HG03064 (cell line): Measurements from ENCODE around the gene ETV3L.
"Not testable (repeated sequence)": the region's sequence is repeated elsewhere in the genome, so short reads cannot be mapped to it uniquely, and the experiment has no call there.

Experiments
- ATAC-seq: cut with Tn5 transposase; IDR thresholded peaks from one replicate; pipeline ENCODE4 v1.9.1; 2021; ENCODE audit warnings: low read depth; ENCODE audit not compliant: unreplicated experiment

The ETV3L gene

DNA sequence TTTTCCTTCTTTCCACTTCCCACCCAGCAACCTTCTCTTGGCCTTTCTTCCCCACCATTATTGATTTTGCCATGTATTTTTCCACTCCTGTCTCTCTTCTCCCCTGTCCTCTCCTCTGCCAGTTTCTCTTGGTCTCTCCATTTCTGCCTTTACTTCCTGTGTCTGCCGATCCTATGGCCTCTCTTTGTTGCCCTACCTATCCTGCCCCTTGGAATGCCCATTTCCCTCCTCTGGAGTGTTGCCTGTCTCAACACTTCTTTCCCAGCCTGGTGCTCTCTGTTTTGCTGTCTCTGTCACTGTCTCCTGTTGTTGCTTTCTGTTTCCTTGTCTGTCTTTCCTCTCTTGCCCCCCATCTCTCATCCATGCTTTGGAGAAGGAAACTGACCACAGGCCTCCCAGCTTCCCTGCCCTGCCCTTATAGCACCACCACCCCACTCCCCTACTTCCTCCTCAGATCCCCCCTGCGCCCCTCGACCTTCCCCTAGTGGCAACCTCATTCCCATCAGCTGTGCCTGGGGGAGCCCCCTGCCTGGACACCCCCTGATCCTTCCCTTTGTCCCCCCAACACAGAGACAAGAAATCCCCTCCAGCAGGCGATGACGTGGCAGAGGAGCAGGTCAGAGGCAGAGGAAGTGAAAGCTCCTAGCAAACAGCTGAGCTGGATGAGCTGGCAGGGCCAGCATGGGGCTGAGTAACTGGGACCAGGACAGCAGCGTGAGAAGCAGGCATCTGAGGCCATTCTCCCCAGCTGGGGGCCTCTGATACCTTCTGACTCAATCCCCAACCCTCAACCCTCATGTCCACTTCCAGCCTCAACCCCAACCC lies 6.6 kb upstream of the ETV3L start:
- ATAC-seq = peak; percentile 59

DNA sequence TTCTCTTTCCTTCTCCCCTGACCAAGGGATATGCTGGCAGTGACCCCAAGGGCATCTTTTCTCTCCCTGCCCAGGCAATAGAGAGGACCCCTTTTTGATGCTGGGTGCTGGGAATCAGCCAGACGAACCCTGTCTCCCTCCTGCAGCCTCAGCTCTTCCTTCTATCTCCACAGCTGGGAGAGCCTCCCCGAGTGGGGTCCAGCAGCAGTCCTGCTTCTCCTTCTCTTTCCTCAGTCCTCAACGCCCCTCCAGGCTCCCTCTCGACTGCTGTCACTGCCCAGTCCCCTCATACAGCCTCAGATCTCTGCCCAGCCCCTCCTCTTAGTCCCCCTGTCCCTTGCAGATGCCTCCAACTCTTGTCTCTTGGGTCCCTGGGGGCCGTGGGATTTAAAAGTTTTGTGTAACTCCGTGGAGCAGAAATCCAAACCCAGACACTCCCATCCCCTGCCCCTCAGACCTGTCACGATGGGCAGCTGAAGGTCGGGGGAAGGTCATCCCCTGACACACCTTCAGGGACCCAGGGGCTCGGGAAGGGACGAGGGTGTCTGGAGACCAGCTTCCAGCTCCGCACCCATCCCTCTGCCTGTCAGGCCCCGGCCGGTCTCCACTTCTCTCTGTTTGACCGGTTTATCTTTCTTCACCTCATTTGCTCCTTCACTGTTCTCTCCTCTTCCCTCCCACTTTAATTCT lies 5.8 kb upstream of the ETV3L start:
- no peak for ATAC-seq

DNA sequence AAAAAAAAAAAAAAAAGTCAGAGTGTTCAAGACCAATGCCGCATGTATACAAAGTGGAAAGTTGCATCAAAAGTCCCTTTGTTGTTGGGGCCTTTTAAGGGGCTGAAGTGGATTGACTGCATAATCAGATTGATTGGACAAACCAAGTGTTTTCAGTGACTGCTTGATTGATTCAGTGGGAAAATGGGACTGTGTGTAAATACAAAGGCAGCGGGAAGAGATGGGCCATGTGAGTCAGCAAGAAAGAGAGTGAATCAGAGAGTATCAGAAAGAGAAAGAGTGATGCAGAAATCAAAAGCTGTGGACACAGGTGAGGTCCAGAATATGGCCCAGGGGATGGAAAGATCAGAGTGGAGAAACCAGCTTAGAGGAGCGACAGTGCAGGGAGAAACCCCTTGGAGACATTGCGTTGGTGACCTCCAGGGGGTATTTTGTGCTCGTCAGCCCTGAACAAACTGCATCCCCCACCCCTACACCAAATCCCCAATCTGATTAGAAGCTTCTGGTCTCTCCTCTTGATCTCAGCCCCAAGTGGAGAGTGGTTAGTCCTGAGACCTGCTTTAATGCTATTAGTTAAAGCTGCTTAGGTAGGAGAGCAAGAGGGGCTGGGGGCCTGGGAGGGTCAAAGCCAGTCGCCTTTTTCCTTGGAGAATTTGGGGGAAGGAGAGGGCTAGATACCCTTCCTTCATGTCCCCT lies 5.1 kb upstream of the ETV3L start:
- no peak for ATAC-seq

DNA sequence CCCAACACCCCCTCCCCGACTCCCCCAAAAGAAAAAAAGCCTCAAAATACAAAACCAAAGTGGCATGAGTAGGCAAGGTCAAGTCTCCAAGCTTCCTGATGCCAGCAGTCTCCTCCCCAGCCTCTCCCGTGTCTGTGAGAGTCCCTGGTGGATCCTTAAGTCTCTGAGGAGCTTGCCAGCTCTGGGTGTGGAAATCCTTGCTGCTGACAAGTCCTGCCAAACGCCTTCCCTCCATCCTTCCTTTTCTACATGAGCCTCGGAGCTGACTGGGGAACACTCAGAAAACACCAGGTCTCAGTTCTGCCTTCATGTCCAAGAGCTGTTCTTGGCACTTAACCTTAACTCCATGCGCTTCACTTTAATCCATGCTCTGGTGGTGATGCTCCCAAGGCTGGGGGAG lies 3.7 kb upstream of the ETV3L start:
- ATAC-seq = no peak

DNA sequence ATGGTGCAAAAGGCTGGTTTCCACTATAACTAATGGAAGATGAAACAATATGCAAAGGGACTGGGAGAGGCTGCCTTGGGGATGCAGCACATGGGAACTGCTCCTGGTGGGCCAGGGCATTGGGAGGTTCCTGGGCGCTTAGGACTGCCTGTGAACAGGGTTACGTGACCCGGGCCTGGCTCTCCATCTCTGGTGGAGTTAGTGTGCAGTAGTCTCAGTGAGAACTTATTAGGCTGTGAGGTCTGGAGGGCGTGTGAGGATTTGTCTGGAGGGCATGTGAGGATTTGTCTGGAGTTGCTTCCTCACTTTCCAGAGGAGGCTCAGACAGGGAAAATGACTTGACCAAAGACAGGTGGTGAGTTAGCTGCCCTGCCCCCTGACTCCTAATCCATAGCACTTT lies 1.5 kb upstream of the ETV3L start:
- no peak for ATAC-seq

DNA sequence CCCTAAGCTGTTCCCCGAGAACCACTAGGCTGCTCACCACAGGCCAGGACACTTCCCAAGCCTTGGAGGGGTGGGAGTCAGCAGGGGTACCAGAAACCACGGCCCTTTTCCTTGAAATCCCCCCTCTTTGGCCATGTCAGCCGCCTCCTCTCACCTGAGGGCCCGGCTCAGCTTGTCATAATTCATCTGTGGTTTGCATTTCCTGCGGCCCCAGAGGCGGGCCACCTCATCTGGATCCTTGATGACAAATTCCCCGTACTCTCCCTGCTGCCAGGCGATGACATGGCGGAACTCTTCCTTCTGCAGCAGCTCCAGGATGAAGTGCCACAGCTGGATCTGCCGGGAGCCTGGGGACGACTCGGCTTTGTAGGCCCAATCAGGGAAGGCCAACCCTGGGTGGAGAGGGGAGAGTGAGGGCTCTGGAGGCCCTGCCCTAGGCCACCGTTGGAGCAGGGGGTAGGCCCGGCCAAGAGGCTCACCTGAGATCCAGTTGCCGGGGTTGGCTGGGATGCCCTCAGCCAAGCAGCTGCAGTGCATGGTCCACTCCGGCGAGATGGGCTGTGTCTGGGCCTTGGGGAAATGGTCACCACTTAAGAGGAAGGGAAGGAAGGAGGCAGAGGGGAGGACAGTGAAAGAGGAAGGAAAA lies 498 bp downstream of the ETV3L start:
- ATAC-seq = not testable (repeated sequence)

DNA sequence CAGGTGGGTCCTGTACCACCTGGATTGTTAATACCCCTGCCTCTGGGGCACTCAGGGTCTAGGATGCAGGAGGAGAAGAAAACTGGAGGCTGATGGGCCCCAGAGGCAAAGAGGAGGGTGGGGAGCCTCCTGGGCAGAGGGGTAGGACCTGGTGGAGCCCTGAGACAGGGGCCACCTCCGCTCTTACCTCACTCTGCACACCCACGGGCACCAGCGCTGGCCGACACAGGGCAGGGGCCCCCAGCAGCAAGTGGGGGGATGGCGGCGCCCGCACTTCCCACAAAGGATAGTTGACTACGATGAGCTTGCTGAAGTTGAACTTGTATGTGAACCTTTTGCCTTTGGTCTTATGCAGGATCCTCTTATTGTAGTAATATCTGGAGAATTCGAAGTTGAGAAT lies 1.1 kb downstream of the ETV3L start:
- no peak for ATAC-seq

DNA sequence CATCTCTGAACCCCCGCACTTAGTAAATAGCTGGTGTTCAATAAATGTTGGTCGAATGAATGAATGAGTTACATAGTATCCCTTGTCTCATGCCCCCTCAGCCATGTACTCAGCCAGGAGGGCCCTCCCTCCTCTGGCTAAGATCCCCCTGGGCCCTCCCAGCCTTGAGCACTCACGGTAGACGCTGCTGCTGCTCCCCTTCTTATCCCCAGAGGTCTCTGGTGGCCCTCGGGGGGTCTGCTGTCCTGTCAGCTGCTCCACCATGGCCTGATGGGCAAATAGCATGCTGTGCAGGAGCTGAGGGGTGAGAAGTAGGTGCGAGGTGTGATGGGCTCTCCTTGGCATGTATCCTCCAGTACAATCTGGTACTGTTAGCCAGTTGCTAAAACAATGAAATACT lies 1.9 kb downstream of the ETV3L start:
- no peak for ATAC-seq

DNA sequence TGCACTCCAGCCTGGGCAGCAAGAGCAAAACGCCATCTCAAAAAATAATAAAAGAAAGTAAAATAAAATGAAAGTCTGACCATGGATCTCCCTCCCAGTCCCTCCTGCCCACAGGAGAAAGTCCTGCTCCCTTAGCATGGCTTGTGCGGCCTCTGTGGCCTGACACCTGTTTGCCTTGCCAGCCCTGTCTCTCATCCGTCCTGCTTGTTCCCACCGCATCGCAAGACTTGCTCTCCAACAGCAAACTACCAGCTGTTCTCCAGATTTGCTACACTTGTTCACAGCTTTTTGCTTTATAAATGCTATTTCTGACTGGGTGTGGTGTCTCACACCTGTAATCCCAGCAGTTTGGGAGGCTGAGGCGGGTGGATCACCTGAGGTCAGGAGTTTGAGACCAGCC lies 2.7 kb downstream of the ETV3L start:
- ATAC-seq = no peak

DNA sequence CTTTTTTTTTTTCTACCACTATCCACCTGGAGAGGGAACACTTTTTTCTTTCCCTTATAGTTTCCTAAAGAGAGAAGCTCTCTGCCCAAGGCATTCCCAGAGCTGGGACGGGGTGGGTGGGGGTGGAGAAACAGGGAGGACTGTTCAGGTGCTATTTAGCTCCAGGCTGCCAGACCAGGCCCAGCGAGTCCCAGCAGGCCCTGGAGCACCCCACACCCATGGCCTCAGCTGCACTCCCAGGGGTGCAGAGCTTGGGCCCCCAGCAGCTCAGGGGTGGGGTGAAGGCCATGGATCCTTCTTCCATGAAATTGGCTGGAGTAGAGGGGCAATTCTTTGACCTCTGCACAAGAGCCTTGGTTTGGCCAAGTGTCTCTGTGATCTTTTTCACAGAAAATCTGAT lies 4.1 kb downstream of the ETV3L start:
- ATAC-seq = no peak

DNA sequence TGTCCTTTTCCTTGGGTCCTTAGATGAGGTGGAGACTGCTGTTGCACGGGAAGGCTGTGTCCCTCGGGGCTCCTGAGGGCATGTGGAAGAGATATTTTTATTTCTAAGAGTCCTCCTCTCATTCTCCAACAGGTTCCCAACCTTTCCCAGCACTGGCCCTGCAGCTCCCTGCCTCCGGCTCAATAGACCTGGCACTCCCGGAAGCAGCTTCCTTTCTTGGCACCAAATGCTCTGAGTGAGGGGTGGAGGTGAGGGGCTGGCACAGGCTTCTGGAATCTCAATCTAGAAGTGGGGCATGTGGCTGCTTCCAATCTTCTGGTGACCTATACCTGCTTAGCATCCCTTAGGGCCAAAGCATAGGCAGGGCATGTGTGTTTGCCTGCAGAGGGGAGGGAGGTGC lies 4.5 kb downstream of the ETV3L start:
- ATAC-seq = no peak

DNA sequence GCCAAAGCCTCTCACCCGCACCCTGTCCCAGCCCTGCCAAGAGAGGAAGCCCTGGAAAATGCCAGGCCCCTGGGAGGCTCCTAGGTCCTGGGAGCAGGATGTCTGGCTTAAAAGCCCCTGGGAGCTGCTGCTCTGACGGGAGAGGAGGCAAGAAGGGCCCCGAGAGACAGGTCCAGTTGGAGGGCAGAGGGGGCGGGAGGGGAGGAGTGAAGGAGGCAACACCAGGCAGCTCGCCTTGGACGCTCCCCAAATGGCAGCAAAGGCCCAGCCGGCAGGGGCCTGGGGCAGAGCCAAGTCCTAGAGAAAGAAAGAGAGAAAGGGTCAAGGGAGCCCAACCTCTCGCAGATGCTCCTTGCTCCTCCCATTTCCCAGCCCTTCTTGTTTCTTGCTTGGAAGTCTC lies 6.8 kb downstream of the ETV3L start:
- no peak for ATAC-seq

DNA sequence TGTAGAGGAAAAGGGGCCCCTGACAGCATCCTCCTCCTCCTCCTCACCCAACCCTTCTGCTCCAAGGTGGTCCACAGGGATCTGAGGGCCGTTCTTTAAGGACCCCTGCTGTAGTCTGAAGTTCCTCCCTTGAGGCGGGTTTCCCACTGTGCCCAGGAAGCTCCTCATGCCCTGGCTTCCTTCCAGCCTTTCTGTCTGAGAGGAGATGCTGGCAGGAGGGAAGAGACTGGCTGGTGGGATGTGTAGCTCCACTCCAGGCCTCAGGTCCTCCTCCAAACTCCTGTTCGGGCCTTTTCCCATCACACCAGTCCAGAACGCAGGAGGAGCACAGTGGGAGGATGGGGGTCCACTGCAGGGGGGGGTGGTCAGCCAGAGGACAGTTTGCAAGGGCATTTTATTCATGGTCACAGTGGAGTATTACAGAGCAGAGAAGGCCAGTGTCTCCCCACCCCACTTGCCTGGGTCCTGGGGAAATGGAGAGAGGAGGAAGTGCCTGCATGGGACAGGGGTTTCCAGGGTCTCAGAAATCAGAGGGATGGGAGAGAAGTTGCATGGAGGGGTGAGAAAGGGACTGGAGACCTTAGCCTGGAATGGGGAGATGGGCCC lies 7.8 kb downstream of the ETV3L start:
- no peak for ATAC-seq

DNA sequence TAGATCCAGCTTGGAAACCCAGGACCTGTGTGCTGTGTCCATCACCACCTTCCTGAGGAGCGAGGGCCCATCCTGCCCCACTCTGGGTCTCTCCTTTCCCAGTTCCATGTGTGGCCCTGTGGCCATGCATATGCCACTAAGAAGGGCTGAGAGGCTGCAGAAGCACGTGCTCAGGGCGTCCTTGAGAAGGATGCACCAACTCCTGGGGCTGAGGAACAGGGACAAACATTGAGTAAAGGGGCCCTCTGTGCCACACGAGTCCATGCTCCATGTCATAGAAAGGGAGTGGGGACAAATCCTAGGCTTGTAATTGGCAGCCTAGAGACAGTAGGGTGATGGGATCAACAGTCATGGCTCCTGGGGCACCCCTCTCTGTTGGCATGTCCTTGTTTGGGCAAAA lies 8.4 kb downstream of the ETV3L start:
- no peak for ATAC-seq

DNA sequence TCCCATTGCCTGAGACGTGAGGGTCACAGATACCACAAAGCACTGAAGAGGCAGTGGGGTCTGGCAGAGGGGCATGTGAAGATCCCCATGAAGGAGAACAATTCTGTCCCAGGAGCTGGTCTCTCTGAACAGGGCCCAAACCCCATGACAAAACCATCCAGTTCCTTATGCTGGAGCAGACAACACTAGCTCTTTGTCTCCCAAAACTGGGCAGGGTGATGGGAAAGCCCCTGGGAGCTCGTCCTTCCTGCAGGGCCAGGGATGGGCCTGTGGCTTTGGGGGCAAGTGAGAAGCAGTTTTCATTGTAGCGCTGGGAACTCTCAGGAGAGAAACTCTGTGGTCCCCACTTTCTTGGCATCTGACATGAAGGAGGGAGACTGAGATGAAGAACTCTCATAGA lies 8.8 kb downstream of the ETV3L start:
- no peak for ATAC-seq

DNA sequence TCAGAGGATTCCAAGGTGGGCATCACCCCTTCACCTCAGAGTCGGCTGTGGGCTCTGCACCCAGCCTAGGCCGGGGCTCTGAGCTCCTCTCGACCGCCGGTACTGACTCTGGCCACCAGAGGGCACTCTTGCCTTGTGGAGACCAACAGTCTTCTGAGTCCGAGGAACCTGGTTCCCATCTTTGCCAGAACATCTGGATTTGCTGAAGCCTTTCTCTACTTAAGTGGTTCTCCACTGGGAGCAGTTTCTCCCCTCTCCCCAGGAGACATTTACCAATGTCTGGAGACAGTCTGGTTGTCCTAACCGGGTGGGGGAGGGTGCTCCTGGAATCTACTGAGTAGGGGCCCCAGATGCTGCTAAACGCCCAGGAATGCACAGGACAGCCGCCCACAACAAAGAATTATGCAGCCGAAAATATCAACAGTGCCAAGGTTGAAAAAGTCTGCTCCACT lies 9.4 kb downstream of the ETV3L start:
- ATAC-seq = no peak

DNA sequence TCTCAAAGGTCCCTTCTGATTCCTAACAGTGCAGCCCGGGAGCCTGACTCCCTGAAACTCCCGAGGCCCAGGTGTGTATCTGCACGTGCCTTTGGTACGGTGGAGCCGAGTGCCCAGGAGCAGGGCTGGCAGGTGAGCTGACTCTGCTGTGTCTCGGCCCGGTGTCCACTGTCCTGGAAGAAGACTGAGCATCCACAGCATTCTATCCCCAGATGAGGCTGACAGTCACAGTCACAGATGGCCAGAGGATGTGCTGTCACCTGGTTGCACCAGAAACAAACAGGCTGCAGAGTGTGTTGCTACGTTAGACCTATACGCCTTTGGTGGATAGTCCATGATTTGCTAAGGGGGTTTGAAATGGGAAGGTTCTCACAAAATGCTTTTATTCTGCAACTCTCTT lies 9.8 kb downstream of the ETV3L start:
- ATAC-seq = no peak

DNA sequence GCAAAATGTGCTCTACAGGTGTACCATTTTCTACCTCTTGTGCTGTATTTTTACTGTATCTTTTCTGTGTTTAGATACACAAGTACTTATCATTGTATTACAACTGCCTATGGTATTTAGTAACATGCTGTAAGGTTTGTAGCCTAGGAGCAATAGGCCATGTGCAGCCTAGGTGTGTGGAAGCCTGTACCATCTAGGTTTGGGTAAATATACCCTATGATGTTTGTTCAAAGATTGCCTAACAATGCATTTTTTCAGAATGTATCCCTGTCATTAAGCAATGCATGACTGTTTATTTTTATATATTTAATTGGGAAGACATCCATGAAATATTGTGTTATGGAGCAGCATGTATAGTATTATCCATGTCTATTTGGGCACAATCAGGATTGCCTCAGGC lies 11.0 kb downstream of the ETV3L start:
- no peak for ATAC-seq

DNA sequence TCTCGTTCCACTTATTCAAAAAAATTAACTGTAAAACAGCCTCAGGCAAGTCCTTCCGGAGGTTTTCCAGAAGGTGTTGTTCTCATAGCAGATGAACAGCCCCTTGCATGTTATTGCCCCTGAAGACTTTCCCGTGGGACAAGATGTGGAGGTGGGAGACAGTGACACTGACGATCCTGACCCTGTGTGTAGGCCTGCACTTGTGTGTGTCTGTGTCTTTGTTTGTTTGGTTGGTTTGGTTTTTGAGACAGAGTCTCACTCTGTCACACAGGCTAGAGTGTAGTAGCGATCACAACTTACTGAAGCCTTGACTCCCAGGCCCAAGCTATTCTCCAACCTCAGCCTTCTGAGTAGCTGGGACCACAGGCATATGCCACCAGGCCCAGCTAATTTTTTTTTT lies 12.6 kb downstream of the ETV3L start:
- no peak for ATAC-seq

DNA sequence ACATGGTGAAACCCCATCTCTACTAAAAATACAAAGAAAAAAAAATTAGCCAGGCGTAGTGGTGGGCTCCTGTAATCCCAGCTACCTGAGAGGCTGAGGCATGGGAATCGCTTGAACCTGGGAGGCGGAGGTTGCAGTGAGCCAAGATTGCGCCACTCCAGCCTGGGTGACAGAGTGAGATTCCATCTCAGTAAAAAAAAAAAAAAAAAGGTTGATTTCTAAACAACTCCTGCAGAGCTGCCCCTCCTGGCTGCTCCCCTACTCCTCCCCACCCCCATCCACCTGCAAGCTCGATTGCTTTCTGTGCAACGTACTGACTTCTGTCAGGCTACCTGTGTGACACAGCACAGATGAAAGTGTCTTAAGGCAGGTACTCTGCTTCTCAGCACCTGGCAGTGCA lies 13.3 kb downstream of the ETV3L start:
- ATAC-seq = no peak

DNA sequence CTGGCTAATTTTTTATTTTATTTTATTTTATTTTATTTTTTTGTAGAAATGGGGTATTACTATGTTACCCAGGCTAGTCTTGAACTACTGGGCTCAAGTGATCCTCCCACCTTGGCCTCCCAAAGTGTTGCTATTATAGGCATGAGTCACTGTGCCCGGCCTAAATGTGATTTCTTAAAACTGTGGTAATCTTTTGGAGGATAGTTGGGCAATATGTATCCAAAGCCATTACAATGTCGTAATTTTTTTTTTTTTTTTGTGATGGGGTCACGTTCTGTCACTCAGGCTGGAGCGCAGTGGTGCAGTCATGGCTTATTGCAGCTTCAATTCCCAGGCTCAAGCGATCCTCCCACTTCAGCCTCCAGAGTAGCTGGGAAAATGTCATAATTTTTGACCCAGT lies 14.2 kb downstream of the ETV3L start:
- no peak for ATAC-seq
